Endothelial cell of umbilical vein (primary cell): ENCODE results near the gene RNF150. TPM values are rescaled to one million over a fixed set of nuclear protein-coding genes. Genes with fewer than 3 reads are reported as not detected.

ENCODE experiments used
- BruUV-seq: library from RNA; stranded (reverse); fragments of 400-500 nt; replicated peaks from 2 replicates; lab custom pipeline; 2021; lab: Mats Ljungman, UMichigan
- CTCF ChIA-PET: fragments of 300-600, 350-600 bp; sonication (Branson Sonifier 250); formaldehyde crosslinking; loops from one replicate; lab custom pipeline; 2021; ENCODE audit warnings: antibody characterized with exemption, inconsistent platforms; lab: Charles Lee
- POLR2A ChIA-PET: fragments of 300-600, 350-600 bp; sonication (Branson Sonifier 250); formaldehyde crosslinking; loops from one replicate; lab custom pipeline; 2021; ENCODE audit warnings: antibody characterized with exemption, inconsistent platforms; lab: Charles Lee
- DNase-seq: peaks from one replicate; pipeline ENCODE4 v3.0.0-alpha.2; 2011; ENCODE audit warnings: low read depth, low spot score
- FAIRE-seq: peaks from 2 replicates; lab custom pipeline; 2011; peaks lifted over from hg19 to GRCh38; lab: Jason Lieb, UNC
- H2AFZ ChIP-seq: 2 replicates; pipeline ENCODE4 v1.6.0; 2012; ENCODE audit warnings: low read depth, low read length, control low read depth, inconsistent platforms
- H3K27ac ChIP-seq: 2 replicates; pipeline ENCODE4 v1.5.1; 2011; ENCODE audit warnings: low read depth, mild to moderate bottlenecking, control low read depth, low read length, moderate library complexity; ENCODE audit not compliant: insufficient read depth
- H3K27me3 ChIP-seq, 2 experiments: 2 replicates each; pipeline versions ENCODE4 v1.6.0 to v1.6.1; 2011; ENCODE audit warnings: low read length in 2 of 2, mixed read lengths in 1 of 2; ENCODE audit not compliant: control insufficient read depth in 2 of 2, insufficient read depth in 2 of 2
- H3K36me3 ChIP-seq, 2 experiments: 2 replicates in 1 of 2; 3 replicates in 1 of 2; pipeline ENCODE4 v1.5.1; 2011; ENCODE audit warnings: low read length in 2 of 2, mild to moderate bottlenecking in 1 of 2, moderate library complexity in 1 of 2; ENCODE audit not compliant: control insufficient read depth in 2 of 2, insufficient read depth in 2 of 2; ENCODE audit errors: extremely low read depth in 1 of 2
- H3K4me1 ChIP-seq: 3 replicates; pipeline ENCODE4 v1.5.1; 2011; ENCODE audit warnings: mild to moderate bottlenecking, low read length; ENCODE audit not compliant: control insufficient read depth, insufficient read depth; ENCODE audit errors: extremely low read depth
- H3K4me2 ChIP-seq: 2 replicates; pipeline ENCODE4 v1.6.1; 2011; ENCODE audit warnings: low read length, control low read depth, mixed read lengths; ENCODE audit not compliant: insufficient read depth
- H3K4me3 ChIP-seq, 3 experiments: fragments of 200-600 bp in 1 of 3; sonication (generic), shearing (Covaris generic) in 1 of 3; replicated peaks in 1 of 3; 2 replicates each; pipeline ENCODE4 v1.5.1; 2011 to 2016; ENCODE audit warnings: control low read depth in 3 of 3, low read length in 3 of 3, mild to moderate bottlenecking in 2 of 3, inconsistent platforms in 1 of 3, low read depth in 1 of 3, moderate library complexity in 1 of 3; ENCODE audit not compliant: insufficient read depth in 1 of 3
- H3K79me2 ChIP-seq: 2 replicates; pipeline ENCODE4 v1.6.0; 2012; ENCODE audit warnings: low read length, inconsistent platforms; ENCODE audit not compliant: control insufficient read depth, insufficient read depth
- H3K9ac ChIP-seq: replicated peaks from 2 replicates; pipeline ENCODE3; 2011; ENCODE audit warnings: low read length, control low read depth; ENCODE audit not compliant: insufficient read depth; ENCODE audit errors: extremely low read depth
- H3K9me1 ChIP-seq: replicated peaks from 3 replicates; pipeline ENCODE4 v1.6.0; 2011; ENCODE audit warnings: mild to moderate bottlenecking, low read length; ENCODE audit not compliant: control insufficient read depth, insufficient read depth; ENCODE audit errors: extremely low read depth
- H3K9me3 ChIP-seq: replicated peaks from 2 replicates; pipeline ENCODE4 v1.5.1; 2012; ENCODE audit warnings: low read length, inconsistent platforms; ENCODE audit not compliant: control insufficient read depth, insufficient read depth
- H4K20me1 ChIP-seq: replicated peaks from 2 replicates; pipeline ENCODE3; 2011; ENCODE audit warnings: mild to moderate bottlenecking, low read length; ENCODE audit not compliant: control insufficient read depth, insufficient read depth; ENCODE audit errors: extremely low read depth
- EZH2 ChIP-seq: IDR thresholded peaks from 2 replicates; pipeline ENCODE4 v1.6.1; 2012; ENCODE audit warnings: borderline replicate concordance, low read depth, mild to moderate bottlenecking, moderate library complexity, low read length, inconsistent platforms; ENCODE audit not compliant: severe bottlenecking
- FOS ChIP-seq: IDR thresholded peaks from 2 replicates; pipeline ENCODE4 v1.6.1; 2011; ENCODE audit warnings: mild to moderate bottlenecking, low read length, moderate library complexity, borderline replicate concordance; ENCODE audit not compliant: insufficient read depth
- JUN ChIP-seq: IDR thresholded peaks from 2 replicates; pipeline ENCODE4 v1.6.1; 2011; ENCODE audit warnings: borderline replicate concordance, low read depth; ENCODE audit not compliant: insufficient read length, insufficient read depth
- POLR2A ChIP-seq: IDR thresholded peaks from 2 replicates; pipeline ENCODE4 v1.6.1; 2012; ENCODE audit warnings: low read depth, mild to moderate bottlenecking, control low read depth, low read length
- dilution Hi-C: fragments of 300-500 bp; cut with MboI; formaldehyde crosslinking; loops from one replicate; pipeline ENCODE4 v1.15.0; 2019; ENCODE audit warnings: low sequenced_read_pairs; ENCODE audit not compliant: extremely low pct_ligation_motif_present
- intact Hi-C: fragments of 100-400 bp; cut with micrococcal nuclease; formaldehyde crosslinking; loops from one replicate; pipeline ENCODE4 v1.10.0; 2022
- polyA plus RNA-seq, 4 experiments: library from polyadenylated mRNA; depleted of rRNA in 3 of 4; stranded (reverse) in 3 of 4; unstranded in 1 of 4; fragments of >200 nt; gene quantifications; 2 replicates each; pipeline versions ENCODE4 v1.2.1 to v1.2.3, GENCODE V29; 2011 to 2012; ENCODE audit warnings: missing spikeins in 1 of 4
- total RNA-seq: library from RNA; stranded (reverse); gene quantifications from 2 replicates; pipeline ENCODE4 v1.2.3, GENCODE V29; 2021
- TF ChIP-seq, protein P1 (sequence below), 2 donors: IDR thresholded peaks; 1 replicate in 1 of 2; 2 replicates in 1 of 2; pipeline ENCODE4 v1.5.1; 2011; ENCODE audit warnings: low read length in 2 of 2, mild to moderate bottlenecking in 2 of 2, moderate library complexity in 2 of 2, control low read depth in 1 of 2, inconsistent platforms in 1 of 2, low read depth in 1 of 2; ENCODE audit not compliant: insufficient read depth in 1 of 2; ENCODE audit errors: extremely low read depth in 1 of 2

The RNF150 gene
- total and polyA plus RNA-seq, 2 donors (not counting 3 experiments of a cell fraction or from before 2014, with no cell fraction given): 0.33 to 0.35 TPM

DNA sequence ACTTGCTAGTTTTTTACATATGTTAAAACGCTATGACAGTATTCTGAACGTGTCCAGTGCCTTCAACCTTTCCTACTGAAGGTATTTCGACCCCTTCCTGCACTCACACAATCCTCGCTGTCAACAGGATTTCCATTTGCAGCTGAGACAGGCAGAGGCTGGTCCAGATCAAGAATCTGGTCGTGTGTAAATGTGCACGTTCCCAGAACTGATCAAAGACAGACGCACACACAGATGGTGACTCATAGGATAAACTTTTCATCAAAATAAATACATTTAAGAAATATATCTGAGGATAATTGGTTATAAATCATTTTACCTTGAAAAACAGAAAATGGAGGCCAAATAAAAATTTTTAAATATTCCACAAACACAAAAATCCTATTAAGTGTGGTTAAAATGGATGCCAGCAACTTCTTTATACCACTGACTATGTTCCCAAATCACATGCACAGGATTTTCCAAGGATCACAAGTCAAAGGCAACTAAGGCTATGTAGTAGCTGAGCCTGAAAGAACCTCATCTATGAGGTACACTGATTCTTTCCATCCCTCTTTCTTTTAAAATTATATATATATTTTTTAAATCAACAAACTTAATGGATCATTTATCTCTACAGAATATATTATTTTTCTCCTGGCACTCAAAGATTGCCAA is 85.9 kb downstream of the RNF150 start:
- Histone ChIP-seq H2AFZ (no peak overlapping the region), H3K27ac (no peak overlapping the region), H3K4me3 (no peak overlapping the region), H3K4me1 (no peaks in the 10 kb centered on the region), H3K27me3 (no peaks in the 10 kb centered on the region), H3K9me3 (no peaks in the 10 kb centered on the region), H3K36me3 (no peaks in the 10 kb centered on the region), H3K79me2 (no peaks in the 10 kb centered on the region), H3K9ac (no peak overlapping the region), H4K20me1 (no peaks in the 10 kb centered on the region), H3K4me2 (no peak overlapping the region), H3K9me1 (no peaks in the 10 kb centered on the region)
- FAIRE-seq (no peak), DNase-seq (no peak)
- no TSS peak for BruUV-seq
- CTCF ChIA-PET: interaction anchor here (1.5 kb wide), 1 partner anchor 10 kb away, joined by 3 read pairs; no protein-coding TSS in a partner anchor
- dilution Hi-C loops: no loop called here
- TF ChIP-seq, protein P1, sequence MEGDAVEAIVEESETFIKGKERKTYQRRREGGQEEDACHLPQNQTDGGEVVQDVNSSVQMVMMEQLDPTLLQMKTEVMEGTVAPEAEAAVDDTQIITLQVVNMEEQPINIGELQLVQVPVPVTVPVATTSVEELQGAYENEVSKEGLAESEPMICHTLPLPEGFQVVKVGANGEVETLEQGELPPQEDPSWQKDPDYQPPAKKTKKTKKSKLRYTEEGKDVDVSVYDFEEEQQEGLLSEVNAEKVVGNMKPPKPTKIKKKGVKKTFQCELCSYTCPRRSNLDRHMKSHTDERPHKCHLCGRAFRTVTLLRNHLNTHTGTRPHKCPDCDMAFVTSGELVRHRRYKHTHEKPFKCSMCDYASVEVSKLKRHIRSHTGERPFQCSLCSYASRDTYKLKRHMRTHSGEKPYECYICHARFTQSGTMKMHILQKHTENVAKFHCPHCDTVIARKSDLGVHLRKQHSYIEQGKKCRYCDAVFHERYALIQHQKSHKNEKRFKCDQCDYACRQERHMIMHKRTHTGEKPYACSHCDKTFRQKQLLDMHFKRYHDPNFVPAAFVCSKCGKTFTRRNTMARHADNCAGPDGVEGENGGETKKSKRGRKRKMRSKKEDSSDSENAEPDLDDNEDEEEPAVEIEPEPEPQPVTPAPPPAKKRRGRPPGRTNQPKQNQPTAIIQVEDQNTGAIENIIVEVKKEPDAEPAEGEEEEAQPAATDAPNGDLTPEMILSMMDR (IDR thresholded peaks at IDR 0.05; ENCODE audit: extremely low read depth in 1 of 2, insufficient read depth in 1 of 2, low read depth in 1 of 2, low read length in 2 of 2): no peak
- TF ChIP-seq FOS (no peak), EZH2 (no peak), JUN (no peak), POLR2A (no peak)
- POLR2A ChIA-PET: no interaction called here
- intact Hi-C loops: no loop called here
